MM.1S (cell line): ENCODE measurements around the gene SGSH.

Experiments used
- EZH2phosphoT487 ChIP-seq: fragments of 300-600 bp; sonication (generic); IDR thresholded peaks from 2 replicates; pipeline ENCODE4 v1.6.1; 2018; ENCODE audit warnings: antibody characterized with exemption, low read length
- TF ChIP-seq, protein P1 (sequence below): fragments of 300-600 bp; sonication (generic); IDR thresholded peaks from 2 replicates; pipeline ENCODE4 v1.5.1; 2016; ENCODE audit warnings: antibody characterized with exemption, low read length, mixed read lengths

DNA sequence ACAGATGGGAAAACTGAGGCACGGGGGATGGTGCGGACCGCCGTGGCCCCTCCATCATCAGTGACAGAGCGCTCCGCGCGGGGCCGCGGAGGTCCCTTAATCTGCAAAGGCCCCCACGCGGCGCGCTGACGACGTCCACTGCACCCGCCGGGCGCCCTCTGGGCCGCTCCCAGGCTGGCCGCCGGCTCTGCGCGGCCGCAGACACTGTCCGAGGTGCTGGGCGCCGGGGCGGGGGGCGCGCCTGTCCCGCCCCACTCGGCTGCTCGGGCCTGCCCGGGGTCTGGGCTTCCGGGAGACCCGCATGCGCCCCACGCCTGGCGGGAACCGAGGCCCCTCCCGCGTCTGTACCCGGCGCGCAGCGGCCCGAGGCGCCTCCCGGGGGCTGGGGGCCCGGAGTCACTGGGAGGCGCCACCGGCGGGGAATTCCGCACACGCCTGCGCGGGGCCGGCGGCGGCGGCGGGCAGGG lies 40.0 kb upstream of the SGSH start:
- TF ChIP-seq, protein P1, sequence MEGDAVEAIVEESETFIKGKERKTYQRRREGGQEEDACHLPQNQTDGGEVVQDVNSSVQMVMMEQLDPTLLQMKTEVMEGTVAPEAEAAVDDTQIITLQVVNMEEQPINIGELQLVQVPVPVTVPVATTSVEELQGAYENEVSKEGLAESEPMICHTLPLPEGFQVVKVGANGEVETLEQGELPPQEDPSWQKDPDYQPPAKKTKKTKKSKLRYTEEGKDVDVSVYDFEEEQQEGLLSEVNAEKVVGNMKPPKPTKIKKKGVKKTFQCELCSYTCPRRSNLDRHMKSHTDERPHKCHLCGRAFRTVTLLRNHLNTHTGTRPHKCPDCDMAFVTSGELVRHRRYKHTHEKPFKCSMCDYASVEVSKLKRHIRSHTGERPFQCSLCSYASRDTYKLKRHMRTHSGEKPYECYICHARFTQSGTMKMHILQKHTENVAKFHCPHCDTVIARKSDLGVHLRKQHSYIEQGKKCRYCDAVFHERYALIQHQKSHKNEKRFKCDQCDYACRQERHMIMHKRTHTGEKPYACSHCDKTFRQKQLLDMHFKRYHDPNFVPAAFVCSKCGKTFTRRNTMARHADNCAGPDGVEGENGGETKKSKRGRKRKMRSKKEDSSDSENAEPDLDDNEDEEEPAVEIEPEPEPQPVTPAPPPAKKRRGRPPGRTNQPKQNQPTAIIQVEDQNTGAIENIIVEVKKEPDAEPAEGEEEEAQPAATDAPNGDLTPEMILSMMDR: no peak
- no peak for TF ChIP-seq EZH2phosphoT487
